CD4-positive, alpha-beta T cell treated with Interleukin-17A for 1 hour (primary cell): Measurements from ENCODE around the gene ADPRHL1.
"Not testable (repeated sequence)": the region's sequence is repeated elsewhere in the genome, so short reads cannot be mapped to it uniquely, and the experiment has no call there.

Source experiments
- DNase-seq: peaks from one replicate; pipeline ENCODE4 v3.0.0-alpha.2; 2020

ADPRHL1 gene

GRCh38 chr13:113477724-113478123 is 24.4 kb upstream of the ADPRHL1 start:
- DNase-seq = no peak

DNA sequence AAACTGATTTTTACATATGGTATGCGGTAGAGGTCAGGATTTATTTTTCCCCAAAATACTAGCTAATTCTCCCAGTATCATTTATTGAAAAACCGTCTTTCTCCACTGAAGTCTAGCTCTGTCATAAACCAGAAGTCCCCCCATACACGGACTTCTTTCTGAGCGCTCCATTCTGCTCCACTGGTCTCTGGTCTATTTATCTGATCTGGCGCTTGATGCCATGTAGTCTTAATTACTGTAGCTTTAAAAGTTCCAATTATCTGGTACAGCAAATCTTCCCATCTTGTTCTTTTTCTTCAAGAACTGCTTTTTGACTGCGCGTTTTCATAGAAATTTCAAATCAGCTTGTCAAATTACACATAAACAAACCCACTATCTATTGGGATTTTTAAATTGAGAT is 23.5 kb upstream of the ADPRHL1 start:
- no peak for DNase-seq

GRCh38 chr13:113475911-113476310 is 22.6 kb upstream of the ADPRHL1 start:
- DNase-seq = no peak

GRCh38 chr13:113475280-113475679 is 22.0 kb upstream of the ADPRHL1 start:
- no peak for DNase-seq

DNA sequence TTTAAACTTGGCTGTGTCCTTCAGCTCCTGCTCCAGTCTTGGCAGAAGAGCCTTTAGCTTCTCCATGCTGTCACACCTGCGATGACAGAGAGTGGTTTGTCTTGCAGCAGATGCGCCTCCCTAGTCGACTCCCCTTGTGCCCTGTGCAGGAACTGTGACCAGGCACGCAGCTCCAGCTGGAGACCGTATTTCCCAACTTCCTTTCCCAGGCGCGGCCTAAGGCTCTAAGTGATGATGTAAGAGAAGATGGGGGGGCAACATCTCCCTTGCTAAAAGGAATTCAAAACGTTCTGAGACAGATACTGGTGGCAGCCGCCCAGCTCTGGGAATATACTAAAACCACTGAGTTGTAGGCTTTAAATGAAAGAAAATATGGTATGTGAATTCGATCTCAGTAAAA is 20.9 kb upstream of the ADPRHL1 start:
- DNase-seq = no peak

- no peak for DNase-seq
Measured at GRCh38 chr13:113472355-113473025, 19.2 kb upstream of the ADPRHL1 start.

DNA sequence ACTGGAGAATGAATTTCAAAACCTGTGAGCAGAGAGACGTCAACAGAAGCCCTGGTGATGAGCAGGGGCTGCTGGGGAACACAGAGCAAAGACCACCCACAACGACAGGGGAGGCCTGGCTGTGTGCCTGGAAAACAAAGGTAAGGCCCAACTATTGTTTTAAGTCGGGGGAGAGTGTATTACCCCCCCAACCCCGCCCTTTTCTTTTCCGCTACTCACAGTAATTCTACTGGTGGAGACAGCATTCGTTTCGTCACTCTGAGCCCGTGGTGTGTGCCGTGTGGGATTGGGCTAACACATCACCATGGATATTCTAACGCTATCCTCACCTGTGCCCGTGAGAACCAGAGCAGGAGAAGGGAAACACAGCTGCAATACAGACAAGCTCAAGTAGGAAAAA is 18.6 kb upstream of the ADPRHL1 start:
- no peak for DNase-seq

- DNase-seq = not testable (repeated sequence)
Measured at GRCh38 chr13:113470635-113471163, 17.4 kb upstream of the ADPRHL1 start.

DNA sequence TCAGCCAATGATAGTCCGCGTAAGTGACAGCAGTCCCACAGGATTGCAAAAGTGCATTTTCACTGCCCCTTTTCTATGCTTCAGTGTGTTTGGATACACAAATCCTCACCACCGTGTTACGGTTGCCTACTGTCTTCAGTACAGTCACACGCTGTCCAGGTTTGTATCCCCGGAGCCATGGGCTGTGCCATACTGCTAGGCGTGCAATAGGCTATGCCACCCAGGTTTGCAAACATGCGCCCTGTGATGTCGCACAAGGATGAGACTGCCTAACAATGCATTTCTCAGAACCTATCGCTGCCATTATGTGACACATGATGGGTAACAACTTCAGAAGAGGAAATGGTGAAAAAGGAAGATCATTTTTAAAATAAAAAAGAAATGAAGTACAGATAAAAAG is 16.8 kb upstream of the ADPRHL1 start:
- DNase-seq = no peak

DNA sequence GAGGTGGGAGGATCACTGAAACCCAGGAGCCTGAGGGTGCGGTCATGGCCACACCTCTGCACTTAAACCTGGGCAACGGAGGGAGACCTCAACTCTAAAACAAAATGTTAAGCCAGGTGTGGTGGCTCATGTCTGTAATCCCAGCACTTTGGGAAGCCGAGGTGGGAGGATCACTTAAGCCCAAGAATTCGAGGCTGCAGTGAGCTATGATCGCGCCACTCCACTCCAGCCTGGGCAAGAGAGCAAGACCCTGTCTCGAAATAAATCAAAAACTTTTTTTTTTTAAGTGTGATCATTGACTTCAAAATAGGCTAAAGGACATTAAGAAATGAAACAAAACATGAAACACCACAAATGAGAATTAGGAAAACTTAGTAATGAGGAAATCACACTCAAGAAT is 16.3 kb upstream of the ADPRHL1 start:
- DNase-seq = no peak

- no peak for DNase-seq
Measured at GRCh38 chr13:113468472-113469201, 15.3 kb upstream of the ADPRHL1 start.

DNA sequence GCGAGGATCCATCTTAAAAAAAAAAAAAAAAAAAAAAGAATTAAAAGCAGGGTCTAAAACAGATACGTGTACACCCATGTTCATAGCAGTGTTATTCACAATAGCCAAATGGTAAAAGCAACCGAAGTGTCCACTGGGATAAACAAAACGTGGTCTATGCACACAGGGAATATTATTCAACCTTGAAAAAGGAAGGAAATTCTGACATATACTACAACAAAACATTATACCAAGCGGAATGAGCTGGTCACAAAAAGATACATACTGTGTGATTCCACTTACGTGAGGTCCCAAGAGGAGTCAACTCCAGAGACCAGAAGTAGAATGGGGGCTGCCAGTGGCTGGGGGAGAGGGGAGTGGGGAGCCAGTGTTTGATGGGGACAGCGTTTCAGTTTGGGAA is 14.7 kb upstream of the ADPRHL1 start:
- no peak for DNase-seq

GRCh38 chr13:113466383-113466782 is 13.1 kb upstream of the ADPRHL1 start:
- no peak for DNase-seq

GRCh38 chr13:113465300-113465699 is 12.0 kb upstream of the ADPRHL1 start:
- DNase-seq = no peak

DNA sequence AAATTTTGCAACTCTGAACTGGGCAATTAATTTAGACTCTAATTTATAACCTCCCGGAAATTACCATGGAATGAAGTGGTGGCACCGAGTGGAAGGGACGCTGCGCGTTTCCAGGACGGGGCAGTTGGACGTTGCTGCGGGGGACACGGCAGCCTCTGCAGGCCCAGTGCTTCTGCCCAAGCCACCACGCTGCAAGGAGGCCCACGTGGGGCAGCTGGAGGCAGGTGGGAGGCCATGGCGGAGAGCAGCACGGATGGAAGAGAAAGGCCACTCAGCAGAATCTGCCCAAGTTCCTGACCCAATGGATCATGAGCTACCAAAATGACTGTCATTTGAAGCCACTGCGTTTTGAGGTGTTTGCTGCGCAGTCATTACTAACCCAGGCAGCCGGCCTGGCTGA is 11.2 kb upstream of the ADPRHL1 start:
- DNase-seq = no peak

DNA sequence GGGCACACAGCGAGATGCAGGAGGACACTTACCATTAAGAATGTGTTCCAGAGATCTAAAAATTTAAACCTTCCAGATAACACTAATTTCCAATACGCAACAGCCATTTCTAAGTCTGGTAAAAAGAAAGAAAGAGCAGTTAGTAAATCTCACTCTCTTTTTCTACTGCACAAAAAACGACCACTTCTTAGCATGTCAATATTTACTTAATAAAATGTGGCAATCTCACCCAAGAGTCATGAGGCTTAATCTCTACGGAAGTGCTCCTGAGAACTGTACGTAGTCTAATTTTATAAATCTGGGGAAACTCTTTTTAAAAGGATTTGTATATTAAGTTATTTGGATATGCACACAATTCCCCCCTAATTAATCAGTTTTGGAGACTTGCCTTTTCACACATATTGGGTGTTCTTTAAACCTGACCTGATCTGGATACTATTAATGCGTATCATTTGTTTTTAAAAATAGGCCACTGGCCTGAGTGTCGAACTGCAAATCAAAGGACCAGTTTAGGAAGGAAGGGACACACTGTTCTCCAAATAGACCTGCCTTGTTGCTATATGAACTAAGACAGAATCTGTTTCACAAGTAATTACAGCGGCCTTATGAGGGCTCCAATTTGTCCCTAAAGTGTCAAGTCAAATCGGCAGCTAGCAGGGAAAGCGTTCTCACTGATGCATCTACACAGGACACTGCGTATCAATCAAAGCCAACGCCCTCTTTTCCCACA is 7.9 kb upstream of the ADPRHL1 start:
- no peak for DNase-seq

- DNase-seq = no peak
Measured at GRCh38 chr13:113460599-113460998, 7.3 kb upstream of the ADPRHL1 start.

- no peak for DNase-seq
Measured at GRCh38 chr13:113460064-113460555, 6.8 kb upstream of the ADPRHL1 start.

DNA sequence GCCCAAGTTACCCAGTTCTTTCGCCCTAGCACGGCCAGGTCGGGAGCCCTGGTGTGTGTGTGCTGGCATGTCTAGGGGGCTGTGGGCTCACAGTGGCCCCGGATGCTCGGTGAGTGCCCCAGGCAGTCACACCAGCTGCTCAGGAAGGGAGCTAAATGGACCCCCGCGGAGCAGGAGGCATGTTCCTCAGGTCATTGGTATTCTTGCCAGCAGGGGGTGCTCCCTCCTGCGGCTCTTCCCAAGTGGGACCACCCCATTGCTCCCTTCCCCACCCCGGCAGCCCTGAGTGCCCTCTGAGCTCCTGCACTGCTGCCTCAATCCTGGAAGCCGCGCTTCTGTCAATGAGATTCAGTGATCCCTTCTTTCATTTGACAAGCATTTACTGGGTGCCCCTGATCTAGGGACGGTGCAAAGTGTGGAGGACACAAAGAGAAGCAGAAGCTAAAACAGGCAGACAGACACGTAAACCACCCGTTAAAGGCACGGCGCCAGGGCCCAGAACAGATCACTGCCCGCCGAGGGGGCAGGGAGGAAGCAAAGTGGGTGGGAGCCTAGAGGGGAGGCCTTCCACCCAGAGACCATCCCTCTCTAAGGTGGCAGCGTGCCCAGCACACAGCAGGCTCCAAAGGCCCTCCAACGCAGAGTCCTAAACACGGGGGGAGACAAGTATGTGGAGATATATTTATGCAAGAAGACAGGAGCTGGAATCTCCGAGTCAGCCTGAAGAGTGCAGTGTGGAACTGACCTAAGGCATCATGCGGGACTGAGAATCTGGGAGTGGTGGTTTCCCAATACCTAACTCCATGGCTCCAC is 5.2 kb upstream of the ADPRHL1 start:
- DNase-seq = no peak

DNA sequence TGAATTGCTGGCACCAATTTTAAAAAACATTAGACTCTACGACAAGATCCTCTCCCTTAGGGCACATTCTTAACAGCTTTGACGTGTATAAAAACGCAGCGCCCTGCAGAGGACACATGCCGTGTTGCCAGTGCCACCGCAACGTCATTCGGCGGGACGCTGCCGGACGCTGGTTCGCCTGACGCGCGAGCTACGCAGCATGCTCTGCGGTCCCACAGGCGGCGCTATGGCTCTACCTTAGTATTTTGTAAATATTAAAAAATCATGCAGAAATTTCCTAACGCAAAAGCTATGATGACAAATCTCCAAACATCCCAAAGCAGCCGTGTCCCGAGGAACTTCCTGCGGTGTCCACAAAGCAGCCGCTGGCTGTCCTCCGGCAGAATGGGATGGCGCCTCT is 4.2 kb upstream of the ADPRHL1 start:
- no peak for DNase-seq

GRCh38 chr13:113456116-113456702 is 2.9 kb upstream of the ADPRHL1 start:
- no peak for DNase-seq

GRCh38 chr13:113455384-113455783 is 2.1 kb upstream of the ADPRHL1 start:
- no peak for DNase-seq
